Fibroblast of lung (primary cell): ENCODE measurements around the gene MBD6.

Experiments
- CTCF ChIP-seq, 2 donors: IDR thresholded peaks in 1 of 2; conservative IDR thresholded peaks in 1 of 2; 1 replicate in 1 of 2; 2 replicates in 1 of 2; pipeline ENCODE4 v1.5.1; 2011 to 2012; ENCODE audit warnings: low read length in 2 of 2, control low read depth in 1 of 2, inconsistent platforms in 1 of 2, low read depth in 1 of 2, mild to moderate bottlenecking in 1 of 2
- EZH2 ChIP-seq: IDR thresholded peaks from 2 replicates; pipeline ENCODE4 v1.5.1; 2012; ENCODE audit warnings: low read length, control low read depth, mild to moderate bottlenecking; ENCODE audit errors: missing control alignments

- TF ChIP-seq CTCF (conservative IDR thresholded peaks at IDR 0.05 in 1 of 2, IDR thresholded peaks at IDR 0.05 in 1 of 2; ENCODE audit: low read depth in 1 of 2, low read length in 2 of 2): no peak
- no peak for TF ChIP-seq EZH2
Observed at GRCh38 chr12:57512665-57513064, 10.0 kb upstream of the MBD6 start.
